Measurements from ENCODE around the gene MBTD1. TPM values are rescaled to one million over a fixed set of nuclear protein-coding genes. Genes with fewer than 3 reads are reported as not detected.
A peak's percentile ranks its signal among the peaks of the same experiment; 100 is the strongest.
"Not testable (repeated sequence)": the region's sequence is repeated elsewhere in the genome, so short reads cannot be mapped to it uniquely, and the experiment has no call there.

MBTD1 gene
- total RNA-seq, 1 experiment from 2014 or later, result 40.6 TPM

DNA sequence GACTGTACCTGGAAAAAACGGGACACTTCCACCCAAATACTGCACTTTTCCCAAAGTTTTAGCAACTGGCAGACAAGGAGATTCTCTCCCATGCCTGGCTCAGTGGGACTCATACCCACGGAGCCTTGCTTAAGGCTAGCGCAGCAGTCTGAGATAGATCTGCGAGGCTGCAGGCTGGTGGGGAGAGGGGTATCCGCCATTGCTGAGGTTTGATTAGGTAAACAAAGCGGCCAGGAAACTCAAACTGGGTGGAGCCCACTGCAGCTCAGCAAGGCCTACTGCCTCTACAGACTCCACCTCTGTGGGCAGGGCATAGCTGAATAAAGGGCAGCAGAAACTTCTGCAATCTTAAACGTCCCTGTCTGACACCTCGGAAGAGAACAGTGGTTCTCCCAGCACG, 45.3 kb upstream of the MBTD1 start (continued):
- TF ChIP-seq, protein P1, sequence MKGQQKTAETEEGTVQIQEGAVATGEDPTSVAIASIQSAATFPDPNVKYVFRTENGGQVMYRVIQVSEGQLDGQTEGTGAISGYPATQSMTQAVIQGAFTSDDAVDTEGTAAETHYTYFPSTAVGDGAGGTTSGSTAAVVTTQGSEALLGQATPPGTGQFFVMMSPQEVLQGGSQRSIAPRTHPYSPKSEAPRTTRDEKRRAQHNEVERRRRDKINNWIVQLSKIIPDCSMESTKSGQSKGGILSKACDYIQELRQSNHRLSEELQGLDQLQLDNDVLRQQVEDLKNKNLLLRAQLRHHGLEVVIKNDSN (CRISPR knock-in tag; IDR thresholded peaks at IDR 0.05), result no peak
- TF ChIP-seq, protein P2, sequence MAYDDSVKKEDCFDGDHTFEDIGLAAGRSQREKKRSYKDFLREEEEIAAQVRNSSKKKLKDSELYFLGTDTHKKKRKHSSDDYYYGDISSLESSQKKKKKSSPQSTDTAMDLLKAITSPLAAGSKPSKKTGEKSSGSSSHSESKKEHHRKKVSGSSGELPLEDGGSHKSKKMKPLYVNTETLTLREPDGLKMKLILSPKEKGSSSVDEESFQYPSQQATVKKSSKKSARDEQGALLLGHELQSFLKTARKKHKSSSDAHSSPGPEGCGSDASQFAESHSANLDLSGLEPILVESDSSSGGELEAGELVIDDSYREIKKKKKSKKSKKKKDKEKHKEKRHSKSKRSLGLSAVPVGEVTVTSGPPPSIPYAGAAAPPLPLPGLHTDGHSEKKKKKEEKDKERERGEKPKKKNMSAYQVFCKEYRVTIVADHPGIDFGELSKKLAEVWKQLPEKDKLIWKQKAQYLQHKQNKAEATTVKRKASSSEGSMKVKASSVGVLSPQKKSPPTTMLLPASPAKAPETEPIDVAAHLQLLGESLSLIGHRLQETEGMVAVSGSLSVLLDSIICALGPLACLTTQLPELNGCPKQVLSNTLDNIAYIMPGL (CRISPR knock-in tag; IDR thresholded peaks at IDR 0.05), result no peak
- TF ChIP-seq, protein P3, sequence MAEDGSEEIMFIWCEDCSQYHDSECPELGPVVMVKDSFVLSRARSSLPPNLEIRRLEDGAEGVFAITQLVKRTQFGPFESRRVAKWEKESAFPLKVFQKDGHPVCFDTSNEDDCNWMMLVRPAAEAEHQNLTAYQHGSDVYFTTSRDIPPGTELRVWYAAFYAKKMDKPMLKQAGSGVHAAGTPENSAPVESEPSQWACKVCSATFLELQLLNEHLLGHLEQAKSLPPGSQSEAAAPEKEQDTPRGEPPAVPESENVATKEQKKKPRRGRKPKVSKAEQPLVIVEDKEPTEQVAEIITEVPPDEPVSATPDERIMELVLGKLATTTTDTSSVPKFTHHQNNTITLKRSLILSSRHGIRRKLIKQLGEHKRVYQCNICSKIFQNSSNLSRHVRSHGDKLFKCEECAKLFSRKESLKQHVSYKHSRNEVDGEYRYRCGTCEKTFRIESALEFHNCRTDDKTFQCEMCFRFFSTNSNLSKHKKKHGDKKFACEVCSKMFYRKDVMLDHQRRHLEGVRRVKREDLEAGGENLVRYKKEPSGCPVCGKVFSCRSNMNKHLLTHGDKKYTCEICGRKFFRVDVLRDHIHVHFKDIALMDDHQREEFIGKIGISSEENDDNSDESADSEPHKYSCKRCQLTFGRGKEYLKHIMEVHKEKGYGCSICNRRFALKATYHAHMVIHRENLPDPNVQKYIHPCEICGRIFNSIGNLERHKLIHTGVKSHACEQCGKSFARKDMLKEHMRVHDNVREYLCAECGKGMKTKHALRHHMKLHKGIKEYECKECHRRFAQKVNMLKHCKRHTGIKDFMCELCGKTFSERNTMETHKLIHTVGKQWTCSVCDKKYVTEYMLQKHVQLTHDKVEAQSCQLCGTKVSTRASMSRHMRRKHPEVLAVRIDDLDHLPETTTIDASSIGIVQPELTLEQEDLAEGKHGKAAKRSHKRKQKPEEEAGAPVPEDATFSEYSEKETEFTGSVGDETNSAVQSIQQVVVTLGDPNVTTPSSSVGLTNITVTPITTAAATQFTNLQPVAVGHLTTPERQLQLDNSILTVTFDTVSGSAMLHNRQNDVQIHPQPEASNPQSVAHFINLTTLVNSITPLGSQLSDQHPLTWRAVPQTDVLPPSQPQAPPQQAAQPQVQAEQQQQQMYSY (CRISPR knock-in tag; IDR thresholded peaks at IDR 0.05), result no peak
- no peak for TF ChIP-seq FOXK1 (CRISPR knock-in tag; IDR thresholded peaks at IDR 0.05)

DNA sequence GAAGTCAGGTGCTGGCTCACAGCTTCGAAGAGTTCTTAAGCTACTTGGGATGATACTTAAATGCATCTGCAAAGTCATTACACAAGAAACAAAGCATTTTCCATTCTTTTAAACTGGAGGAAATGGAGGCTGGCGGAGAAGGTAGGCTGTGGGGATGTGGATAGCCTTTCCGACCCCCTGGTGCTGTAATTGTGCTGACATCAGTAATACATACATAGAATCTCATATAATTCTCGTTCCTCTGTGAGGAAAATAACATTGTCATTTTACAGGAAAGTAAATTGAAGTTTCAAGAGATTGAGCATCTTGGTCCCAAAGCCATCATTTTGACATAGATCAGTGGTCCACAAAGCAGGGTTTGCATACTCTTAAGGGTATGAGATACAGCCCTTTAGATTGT, 40.0 kb upstream of the MBTD1 start:
- Mint-ChIP-seq H3K27ac (no peak overlapping the region), H3K36me3 (peaks cover 19% of the 10 kb centered on the region), H3K4me3 (no peak overlapping the region), H3K27me3 (ENCODE audit: low read depth) (no peaks in the 10 kb centered on the region), H3K9me3 (peaks cover 10% of the 10 kb centered on the region), H3K4me1 (peaks cover 36% of the 10 kb centered on the region)
- TF ChIP-seq CBFB (CRISPR knock-in tag; IDR thresholded peaks at IDR 0.05; ENCODE audit: low read depth), result no peak
- TF ChIP-seq, protein P4, sequence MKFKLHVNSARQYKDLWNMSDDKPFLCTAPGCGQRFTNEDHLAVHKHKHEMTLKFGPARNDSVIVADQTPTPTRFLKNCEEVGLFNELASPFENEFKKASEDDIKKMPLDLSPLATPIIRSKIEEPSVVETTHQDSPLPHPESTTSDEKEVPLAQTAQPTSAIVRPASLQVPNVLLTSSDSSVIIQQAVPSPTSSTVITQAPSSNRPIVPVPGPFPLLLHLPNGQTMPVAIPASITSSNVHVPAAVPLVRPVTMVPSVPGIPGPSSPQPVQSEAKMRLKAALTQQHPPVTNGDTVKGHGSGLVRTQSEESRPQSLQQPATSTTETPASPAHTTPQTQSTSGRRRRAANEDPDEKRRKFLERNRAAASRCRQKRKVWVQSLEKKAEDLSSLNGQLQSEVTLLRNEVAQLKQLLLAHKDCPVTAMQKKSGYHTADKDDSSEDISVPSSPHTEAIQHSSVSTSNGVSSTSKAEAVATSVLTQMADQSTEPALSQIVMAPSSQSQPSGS (CRISPR knock-in tag; IDR thresholded peaks at IDR 0.05; ENCODE audit: borderline replicate concordance, low read depth), result no peak
- no peak for TF ChIP-seq FOXP1 (CRISPR knock-in tag; IDR thresholded peaks at IDR 0.05; ENCODE audit: borderline replicate concordance)
- ATAC-seq (no peak), DNase-seq (ENCODE audit: low spot score) (no peak)
- ChIA-PET POLR2A (no interaction called here), CTCF (interaction anchor here (1.0 to 2.5 kb wide), 2 partner anchors 65 to 72 kb away, joined by 3 to 10 read pairs; no protein-coding TSS in a partner anchor)

DNA sequence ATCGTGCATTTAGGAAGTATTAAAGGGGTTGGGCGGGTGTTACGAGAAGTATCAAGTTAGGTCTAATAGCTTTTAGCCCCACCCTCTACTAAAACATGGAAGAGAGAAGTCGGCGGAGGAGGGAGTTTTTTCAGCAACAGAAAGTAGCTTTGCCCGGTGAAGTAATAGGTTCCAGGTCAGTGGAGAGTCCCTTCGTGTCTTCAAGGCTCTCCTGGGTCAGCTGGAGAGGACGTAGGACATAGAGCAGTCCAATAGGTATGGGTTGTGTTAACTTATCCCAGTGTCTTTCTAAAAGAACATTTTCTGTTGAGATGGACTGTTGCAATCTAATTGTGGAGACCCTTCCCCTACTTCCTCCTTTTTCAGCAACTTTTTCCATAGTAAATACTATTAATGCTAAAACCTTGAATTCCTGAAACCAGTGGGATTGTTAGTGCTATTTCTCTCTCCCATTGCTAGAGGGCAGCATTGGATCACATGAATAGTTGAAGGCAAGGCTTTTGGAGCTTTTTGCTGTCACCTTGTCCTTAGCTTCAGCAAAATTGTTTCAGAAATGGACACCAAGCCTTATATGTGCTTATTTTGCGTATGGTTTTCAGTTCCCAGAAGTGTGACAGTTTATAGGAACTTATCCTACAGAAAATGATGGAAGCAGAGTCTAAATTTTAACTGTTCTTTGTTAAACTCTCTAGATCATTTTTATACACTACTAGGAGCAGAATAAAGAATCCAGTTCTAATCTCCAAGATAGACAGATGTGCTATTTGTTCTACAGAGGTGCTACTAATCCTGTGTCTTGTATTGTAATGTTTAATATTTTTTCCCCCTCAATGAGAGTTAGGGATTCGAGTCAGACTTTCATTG, 38.9 kb upstream of the MBTD1 start:
- CTCF ChIA-PET, result interaction anchor here (0.6 to 2.6 kb wide), 23 partner anchors 10 to 355 kb away, joined by 3 to 12 read pairs (median 4); no protein-coding TSS in a partner anchor
- DNase-seq (ENCODE audit: low spot score) (no peak), ATAC-seq (peak; percentile 80)
- H3K9me3 Mint-ChIP-seq, result peaks cover 5% of the 10 kb centered on the region; the same call in 1 of the 2 replicates
- peaks cover 35% of the 10 kb centered on the region for H3K4me1 Mint-ChIP-seq
- peaks cover 21% of the 10 kb centered on the region for H3K36me3 Mint-ChIP-seq
- H3K27ac Mint-ChIP-seq, result peak overlapping the region; percentile 51
- POLR2A ChIA-PET, result no interaction called here
- H3K4me3 Mint-ChIP-seq, result no peak overlapping the region
- TF ChIP-seq, protein P5, sequence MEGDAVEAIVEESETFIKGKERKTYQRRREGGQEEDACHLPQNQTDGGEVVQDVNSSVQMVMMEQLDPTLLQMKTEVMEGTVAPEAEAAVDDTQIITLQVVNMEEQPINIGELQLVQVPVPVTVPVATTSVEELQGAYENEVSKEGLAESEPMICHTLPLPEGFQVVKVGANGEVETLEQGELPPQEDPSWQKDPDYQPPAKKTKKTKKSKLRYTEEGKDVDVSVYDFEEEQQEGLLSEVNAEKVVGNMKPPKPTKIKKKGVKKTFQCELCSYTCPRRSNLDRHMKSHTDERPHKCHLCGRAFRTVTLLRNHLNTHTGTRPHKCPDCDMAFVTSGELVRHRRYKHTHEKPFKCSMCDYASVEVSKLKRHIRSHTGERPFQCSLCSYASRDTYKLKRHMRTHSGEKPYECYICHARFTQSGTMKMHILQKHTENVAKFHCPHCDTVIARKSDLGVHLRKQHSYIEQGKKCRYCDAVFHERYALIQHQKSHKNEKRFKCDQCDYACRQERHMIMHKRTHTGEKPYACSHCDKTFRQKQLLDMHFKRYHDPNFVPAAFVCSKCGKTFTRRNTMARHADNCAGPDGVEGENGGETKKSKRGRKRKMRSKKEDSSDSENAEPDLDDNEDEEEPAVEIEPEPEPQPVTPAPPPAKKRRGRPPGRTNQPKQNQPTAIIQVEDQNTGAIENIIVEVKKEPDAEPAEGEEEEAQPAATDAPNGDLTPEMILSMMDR (IDR thresholded peaks at IDR 0.05), result peak; percentile 32; the same call in 1 of the 2 replicates
- TF ChIP-seq RORB (CRISPR knock-in tag; IDR thresholded peaks at IDR 0.05), result no peak
- no peak for TF ChIP-seq SOX15 (CRISPR knock-in tag; IDR thresholded peaks at IDR 0.05)
- no peaks in the 10 kb centered on the region for H3K27me3 Mint-ChIP-seq (ENCODE audit: low read depth)

DNA sequence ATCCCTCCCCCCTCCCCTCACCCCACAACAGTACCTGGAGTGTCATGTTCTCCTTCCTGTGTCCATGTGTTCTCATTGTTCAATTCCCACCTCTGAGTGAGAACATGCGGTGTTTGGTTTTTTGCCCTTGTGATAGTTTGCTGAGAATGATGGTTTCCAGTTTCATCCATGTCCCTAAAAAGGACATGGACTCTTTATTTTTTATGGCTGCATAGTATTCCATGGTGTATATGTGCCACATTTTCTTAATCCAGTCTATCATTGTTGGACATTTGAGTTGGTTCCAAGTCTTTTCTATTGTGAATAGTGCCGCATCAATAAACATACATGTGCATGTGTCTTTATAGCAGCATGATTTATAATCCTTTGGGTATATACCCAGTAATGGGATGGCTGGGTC, 34.5 kb upstream of the MBTD1 start:
- ATAC-seq; DNase-seq (ENCODE audit: low spot score); H3K27me3 Mint-ChIP-seq (ENCODE audit: low read depth); H3K4me1 Mint-ChIP-seq; POLR2A ChIA-PET; H3K4me3 Mint-ChIP-seq; H3K9me3 Mint-ChIP-seq; H3K27ac Mint-ChIP-seq; CTCF ChIA-PET: not testable (repeated sequence)
- peaks cover 51% of the 10 kb centered on the region for H3K36me3 Mint-ChIP-seq

Measured in WTC11 (cell line).